SU-DHL-6 (cell line): ENCODE measurements around the gene LARP4B.

Source experiments
- EZH2phosphoT487 ChIP-seq: fragments of 200-600 bp; sonication (generic), shearing (Covaris generic); conservative IDR thresholded peaks from 2 replicates; pipeline ENCODE4 v1.6.1; 2018; ENCODE audit warnings: mild to moderate bottlenecking, antibody characterized with exemption, low read length, moderate library complexity, mixed read lengths
- TF ChIP-seq, protein P1 (sequence below): fragments of 200-600 bp; sonication (generic); IDR thresholded peaks from one replicate; pipeline ENCODE4 v1.5.1; 2017; ENCODE audit warnings: antibody characterized with exemption, mild to moderate bottlenecking, low read length, moderate library complexity; ENCODE audit not compliant: insufficient read depth, poor library complexity, severe bottlenecking

DNA sequence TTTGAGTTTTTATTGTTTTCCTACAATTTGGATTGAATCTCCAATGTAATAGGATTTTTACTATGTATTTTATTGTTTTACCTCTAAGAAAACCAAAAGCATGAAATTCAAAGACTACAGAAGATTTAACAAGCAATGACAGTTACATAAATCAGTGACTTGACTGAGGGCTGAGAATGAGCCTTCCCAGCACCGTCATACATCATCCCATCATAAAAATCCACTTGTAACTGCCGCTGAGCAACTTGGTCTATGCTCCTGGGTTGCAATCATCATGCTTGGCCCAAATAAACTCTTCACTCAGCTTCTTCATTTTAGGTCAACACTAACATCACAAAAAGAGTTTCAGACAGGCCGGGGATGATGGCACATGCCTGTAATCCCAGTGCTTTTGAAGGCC lies 13.5 kb downstream of the LARP4B start:
- TF ChIP-seq, protein P1, sequence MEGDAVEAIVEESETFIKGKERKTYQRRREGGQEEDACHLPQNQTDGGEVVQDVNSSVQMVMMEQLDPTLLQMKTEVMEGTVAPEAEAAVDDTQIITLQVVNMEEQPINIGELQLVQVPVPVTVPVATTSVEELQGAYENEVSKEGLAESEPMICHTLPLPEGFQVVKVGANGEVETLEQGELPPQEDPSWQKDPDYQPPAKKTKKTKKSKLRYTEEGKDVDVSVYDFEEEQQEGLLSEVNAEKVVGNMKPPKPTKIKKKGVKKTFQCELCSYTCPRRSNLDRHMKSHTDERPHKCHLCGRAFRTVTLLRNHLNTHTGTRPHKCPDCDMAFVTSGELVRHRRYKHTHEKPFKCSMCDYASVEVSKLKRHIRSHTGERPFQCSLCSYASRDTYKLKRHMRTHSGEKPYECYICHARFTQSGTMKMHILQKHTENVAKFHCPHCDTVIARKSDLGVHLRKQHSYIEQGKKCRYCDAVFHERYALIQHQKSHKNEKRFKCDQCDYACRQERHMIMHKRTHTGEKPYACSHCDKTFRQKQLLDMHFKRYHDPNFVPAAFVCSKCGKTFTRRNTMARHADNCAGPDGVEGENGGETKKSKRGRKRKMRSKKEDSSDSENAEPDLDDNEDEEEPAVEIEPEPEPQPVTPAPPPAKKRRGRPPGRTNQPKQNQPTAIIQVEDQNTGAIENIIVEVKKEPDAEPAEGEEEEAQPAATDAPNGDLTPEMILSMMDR, result no peak
- TF ChIP-seq EZH2phosphoT487, result no peak
